ENCODE measurements around the gene CLEC9A. TPM values are rescaled to one million over a fixed set of nuclear protein-coding genes. Genes with fewer than 3 reads are reported as not detected.

CLEC9A gene
- total and polyA plus RNA-seq, 2 of the 8 experiments (the other 6 are each of a cell fraction or from before 2014, with no cell fraction given) = not detected

- no peak overlapping the region for H3K56ac ChIP-seq (replicated peaks; ENCODE audit: insufficient read length, low read depth, low read length)
- H4K5ac ChIP-seq (ENCODE audit: insufficient read length, low read depth, low read length) = no peak overlapping the region
- no peak overlapping the region for H2AK5ac ChIP-seq (ENCODE audit: low read depth, low read length)
- ChIA-PET POLR2A (ENCODE audit: partially characterized antibody) (no interaction called here), CTCF (ENCODE audit: partially characterized antibody) (interaction anchor here (0.6 kb wide), 1 partner anchor 40 kb away, joined by 3 read pairs; no protein-coding TSS in a partner anchor)
- H4K8ac ChIP-seq (ENCODE audit: extremely low read depth, insufficient read depth, low read length) = no peak overlapping the region
- no peak overlapping the region for H4K91ac ChIP-seq (replicated peaks; ENCODE audit: insufficient read length, low read length)
- no peaks in the 10 kb centered on the region for H3K27me3 ChIP-seq (replicated peaks in 1 of 4; ENCODE audit: control insufficient read depth in 3 of 4, extremely low read depth in 1 of 4, insufficient read depth in 3 of 4, low read length in 3 of 4)
- no peak overlapping the region for H2BK20ac ChIP-seq (ENCODE audit: low read length)
- H3K14ac ChIP-seq (ENCODE audit: insufficient read length) = no peak overlapping the region
- FAIRE-seq = no peak
- 94% methylated on average over 3 of the region's 3 CpGs; no CpG with 5 or more reads in 1 of the 2 experiments for WGBS, 2 experiments (ENCODE audit: extremely low coverage in 1 of 2, insufficient coverage in 1 of 2, insufficient read length in 1 of 2, insufficient replicate concordance in 2 of 2, low coverage in 1 of 2, low lambda C conversion rate in 2 of 2, missing lambda C conversion rate in 1 of 2)
- H3K4me3 ChIP-seq (ENCODE audit: extremely low read depth in 1 of 4, insufficient read depth in 2 of 4, low read depth in 3 of 4, low read length in 4 of 4) = no peak overlapping the region
- no peaks in the 10 kb centered on the region for H3K79me1 ChIP-seq (ENCODE audit: low read depth, low read length)
- no peak overlapping the region for H3K18ac ChIP-seq (ENCODE audit: extremely low read depth, low read length)
- H3K4ac ChIP-seq (replicated peaks; ENCODE audit: insufficient read length, low read depth, low read length) = no peak overlapping the region
- no peak overlapping the region for H2BK15ac ChIP-seq (ENCODE audit: low read length)
- no peak overlapping the region for H2BK5ac ChIP-seq (ENCODE audit: low read depth, low read length)
- no peak overlapping the region for H3K4me2 ChIP-seq (ENCODE audit: insufficient read depth in 1 of 2, low read depth in 2 of 2, low read length in 2 of 2)
- no peak overlapping the region for H3K9ac ChIP-seq (replicated peaks in 1 of 4; ENCODE audit: extremely low read depth in 1 of 4, low read depth in 3 of 4, low read length in 3 of 4)
- no peak overlapping the region for H2AFZ ChIP-seq (ENCODE audit: low read length)
- no peak overlapping the region for H2BK12ac ChIP-seq (ENCODE audit: low read depth, low read length)
- H3K23me2 ChIP-seq (ENCODE audit: low read depth, low read length) = no peaks in the 10 kb centered on the region
- peaks cover 0 to 7% (median 2%) of the 10 kb centered on the region in 4 experiments; a peak in 5 of 7 replicates for H3K4me1 ChIP-seq (replicated peaks in 1 of 4; ENCODE audit: control insufficient read depth in 3 of 4, insufficient read depth in 4 of 4, low read length in 3 of 4)
- H3K9me3 ChIP-seq (ENCODE audit: insufficient read depth in 2 of 2, low read depth in 1 of 2, low read length in 1 of 2) = no peaks in the 10 kb centered on the region
- no peak overlapping the region for H3K23ac ChIP-seq (ENCODE audit: insufficient read length)
- H4K20me1 ChIP-seq (replicated peaks in 1 of 2; ENCODE audit: control insufficient read depth in 1 of 2, insufficient read depth in 2 of 2, low read length in 2 of 2) = no peaks in the 10 kb centered on the region
- no peak overlapping the region for H3K27ac ChIP-seq (ENCODE audit: low read depth, low read length)
- no peaks in the 10 kb centered on the region for H3K79me2 ChIP-seq (ENCODE audit: control insufficient read depth in 1 of 2, insufficient read depth in 2 of 2, low read length in 2 of 2)
- no peak for DNase-seq (ENCODE audit: low read depth in 1 of 2, low spot score in 2 of 2)
- no peaks in the 10 kb centered on the region for H3K36me3 ChIP-seq (ENCODE audit: control insufficient read depth in 2 of 4, insufficient read depth in 4 of 4, low read length in 3 of 4)
- no peak overlapping the region for H2BK120ac ChIP-seq (replicated peaks; ENCODE audit: low read depth, low read length)
- TF ChIP-seq CTCF (IDR thresholded peaks at IDR 0.05; ENCODE audit: control extremely low read depth in 1 of 3, insufficient read depth in 1 of 3, low read depth in 1 of 3, low read length in 3 of 3) = no peak
- TF ChIP-seq SRF (IDR thresholded peaks at IDR 0.05; ENCODE audit: low read depth, low read length) = no peak
- no peak for TF ChIP-seq ASH2L (IDR thresholded peaks at IDR 0.05; ENCODE audit: low read length)
- no peak for TF ChIP-seq SIX5 (IDR thresholded peaks at IDR 0.05; ENCODE audit: low read depth, low read length)
- TF ChIP-seq GTF2F1 (IDR thresholded peaks at IDR 0.05; ENCODE audit: borderline replicate concordance, low read depth, low read length) = no peak
- TF ChIP-seq TCF12 (IDR thresholded peaks at IDR 0.05; ENCODE audit: low read depth, low read length) = no peak
- TF ChIP-seq CEBPB (IDR thresholded peaks at IDR 0.05; ENCODE audit: low read depth, low read length) = no peak
- TF ChIP-seq JUN (IDR thresholded peaks at IDR 0.05; ENCODE audit: low read depth, low read length) = no peak
- no peak for TF ChIP-seq JUND (IDR thresholded peaks at IDR 0.05; ENCODE audit: low read length)
- no peak for TF ChIP-seq KDM5A (IDR thresholded peaks at IDR 0.05; ENCODE audit: low read length)
- TF ChIP-seq POLR2A (IDR thresholded peaks at IDR 0.05; ENCODE audit: control extremely low read depth in 1 of 2, low read depth in 2 of 2, low read length in 2 of 2) = no peak
- no peak for TF ChIP-seq RNF2 (IDR thresholded peaks at IDR 0.05; ENCODE audit: borderline replicate concordance, low read depth, low read length, missing control alignments, poor library complexity, severe bottlenecking)
- no peak for TF ChIP-seq POLR2AphosphoS5 (IDR thresholded peaks at IDR 0.05; ENCODE audit: low read depth, low read length)
Observed at GRCh38 chr12:10095971-10096370, 65.5 kb downstream of the CLEC9A start.
